Measurements from ENCODE around the gene DPH2. TPM values are rescaled to one million over a fixed set of nuclear protein-coding genes. Genes with fewer than 3 reads are reported as not detected.

Gene DPH2
- total RNA-seq, 2 experiments from 2014 or later = 29.6 to 34.1 TPM

DNA sequence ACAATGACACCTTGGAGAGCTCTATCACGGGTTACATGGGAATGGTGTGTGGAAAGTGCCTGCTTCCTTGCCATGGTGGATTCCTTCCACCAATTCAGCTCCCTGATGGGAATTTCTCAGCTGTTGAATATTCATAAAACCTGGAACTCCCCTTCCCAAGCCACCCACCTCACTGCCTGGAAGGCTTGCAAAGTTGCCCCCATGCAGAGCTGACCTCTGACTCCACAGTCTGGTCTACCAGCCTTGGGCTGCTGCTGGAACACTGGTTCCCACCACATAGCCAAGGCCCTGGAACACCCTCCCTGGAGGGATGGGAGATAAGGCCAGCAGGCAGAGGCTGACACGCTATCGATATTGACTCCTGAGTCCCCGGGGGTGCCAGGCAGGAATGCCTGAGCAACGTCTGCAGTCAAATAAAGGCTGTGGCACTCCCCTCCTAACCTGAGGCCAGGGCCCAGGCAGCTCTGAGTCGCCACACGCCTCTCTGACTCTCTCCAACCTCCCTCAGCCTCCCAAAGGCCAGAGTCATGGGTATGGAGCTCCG, 30.4 kb downstream of the DPH2 start:
- Mint-ChIP-seq H3K9me3 (no peaks in the 10 kb centered on the region), H3K36me3 (ENCODE audit: low read depth) (peaks cover 14% of the 10 kb centered on the region), H3K4me1 (ENCODE audit: low read depth) (no peaks in the 10 kb centered on the region), H3K4me3 (no peak overlapping the region), H3K27me3 (no peaks in the 10 kb centered on the region), H3K27ac (no peak overlapping the region)
- CTCF ChIA-PET = interaction anchor here (1.0 to 1.6 kb wide), 3 partner anchors 47 to 65 kb away, joined by 3 to 8 read pairs (median 6); no protein-coding TSS in a partner anchor
- intact Hi-C loops (cut with micrococcal nuclease) = loop anchor here (5.0 kb wide), 1 partner anchor 37 kb away; no protein-coding TSS in a partner anchor
- DNase-seq (no peak), ATAC-seq (no peak)
- POLR2A ChIA-PET = interaction anchor here (1.3 kb wide), 2 partner anchors 10 to 30 kb away, joined by 3 read pairs; no protein-coding TSS in a partner anchor
- TF ChIP-seq, protein P1, sequence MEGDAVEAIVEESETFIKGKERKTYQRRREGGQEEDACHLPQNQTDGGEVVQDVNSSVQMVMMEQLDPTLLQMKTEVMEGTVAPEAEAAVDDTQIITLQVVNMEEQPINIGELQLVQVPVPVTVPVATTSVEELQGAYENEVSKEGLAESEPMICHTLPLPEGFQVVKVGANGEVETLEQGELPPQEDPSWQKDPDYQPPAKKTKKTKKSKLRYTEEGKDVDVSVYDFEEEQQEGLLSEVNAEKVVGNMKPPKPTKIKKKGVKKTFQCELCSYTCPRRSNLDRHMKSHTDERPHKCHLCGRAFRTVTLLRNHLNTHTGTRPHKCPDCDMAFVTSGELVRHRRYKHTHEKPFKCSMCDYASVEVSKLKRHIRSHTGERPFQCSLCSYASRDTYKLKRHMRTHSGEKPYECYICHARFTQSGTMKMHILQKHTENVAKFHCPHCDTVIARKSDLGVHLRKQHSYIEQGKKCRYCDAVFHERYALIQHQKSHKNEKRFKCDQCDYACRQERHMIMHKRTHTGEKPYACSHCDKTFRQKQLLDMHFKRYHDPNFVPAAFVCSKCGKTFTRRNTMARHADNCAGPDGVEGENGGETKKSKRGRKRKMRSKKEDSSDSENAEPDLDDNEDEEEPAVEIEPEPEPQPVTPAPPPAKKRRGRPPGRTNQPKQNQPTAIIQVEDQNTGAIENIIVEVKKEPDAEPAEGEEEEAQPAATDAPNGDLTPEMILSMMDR (IDR thresholded peaks at IDR 0.05) = no peak

DNA sequence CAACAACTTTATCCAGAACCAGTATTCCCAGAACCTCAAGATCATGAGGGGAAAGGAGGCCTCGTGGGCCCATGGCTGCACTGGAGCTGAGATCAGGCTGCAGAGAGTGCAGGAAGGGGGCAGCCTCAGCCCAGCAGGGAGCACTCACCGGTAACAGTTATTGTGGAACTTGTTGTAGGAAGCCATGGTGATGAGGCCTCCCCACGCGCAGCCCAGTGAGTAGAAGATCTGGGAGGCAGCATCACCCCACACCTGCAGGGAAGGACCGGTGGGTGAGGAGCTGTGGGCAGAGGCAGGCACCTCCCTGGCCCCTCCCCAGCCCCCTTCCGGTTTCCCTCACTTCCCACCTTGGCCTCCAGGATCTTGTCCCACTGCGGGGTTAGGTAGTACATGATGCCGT, 32.4 kb downstream of the DPH2 start:
- TF ChIP-seq, protein P1 (IDR thresholded peaks at IDR 0.05) = no peak
- DNase-seq = no peak
- Mint-ChIP-seq H3K36me3 (ENCODE audit: low read depth) (peaks cover 23% of the 10 kb centered on the region), H3K4me3 (no peak overlapping the region), H3K9me3 (no peaks in the 10 kb centered on the region), H3K4me1 (ENCODE audit: low read depth) (no peaks in the 10 kb centered on the region), H3K27ac (no peak overlapping the region), H3K27me3 (no peaks in the 10 kb centered on the region)
- intact Hi-C loops (cut with micrococcal nuclease) = loop anchor here (5.0 kb wide), 1 partner anchor 35 kb away; no protein-coding TSS in a partner anchor
- ChIA-PET CTCF (no interaction called here), POLR2A (interaction anchor here (1.1 to 1.3 kb wide), 2 partner anchors 35 to 62 kb away, joined by 3 to 4 read pairs; no protein-coding TSS in a partner anchor)
- no peak for ATAC-seq

DNA sequence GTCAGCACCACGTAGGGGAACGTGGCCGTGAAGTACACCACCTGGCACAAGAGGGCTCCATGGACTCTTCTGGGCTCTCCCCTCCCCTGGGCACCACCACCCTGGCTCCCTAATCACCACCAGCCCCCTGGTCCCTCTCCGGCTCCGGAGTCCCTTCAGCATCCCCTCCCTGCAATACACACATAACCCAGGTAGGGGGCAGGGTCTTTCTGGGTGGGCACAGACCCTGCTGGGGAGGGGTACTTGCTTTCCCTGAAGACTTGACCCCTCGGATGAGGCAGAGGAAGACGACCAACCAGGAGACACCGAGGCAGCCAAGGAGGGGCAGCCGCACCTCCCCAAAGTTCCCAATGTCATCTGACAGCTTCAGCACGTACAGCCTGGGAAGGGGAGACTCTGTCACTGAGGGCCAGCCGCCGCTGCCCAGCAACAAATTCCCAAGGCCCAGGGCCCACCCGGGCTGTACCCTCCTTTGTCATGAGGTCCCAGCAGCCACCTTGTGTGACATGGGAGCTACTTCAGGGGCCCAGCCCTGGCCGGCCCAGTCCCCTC, 32.9 kb downstream of the DPH2 start:
- no peaks in the 10 kb centered on the region for H3K9me3 Mint-ChIP-seq
- H3K27me3 Mint-ChIP-seq = no peaks in the 10 kb centered on the region
- H3K36me3 Mint-ChIP-seq (ENCODE audit: low read depth) = peaks cover 23% of the 10 kb centered on the region
- ATAC-seq = no peak
- no peak overlapping the region for H3K27ac Mint-ChIP-seq
- TF ChIP-seq, protein P1 (IDR thresholded peaks at IDR 0.05) = peak; percentile 17
- CTCF ChIA-PET = no interaction called here
- DNase-seq = no peak
- H3K4me1 Mint-ChIP-seq (ENCODE audit: low read depth) = no peaks in the 10 kb centered on the region
- no peak overlapping the region for H3K4me3 Mint-ChIP-seq
- intact Hi-C loops (cut with micrococcal nuclease) = loop anchor here (5.0 kb wide), 1 partner anchor 35 kb away; no protein-coding TSS in a partner anchor
- POLR2A ChIA-PET = interaction anchor here (0.6 to 2.1 kb wide), 4 partner anchors 11 to 536 kb away, joined by 3 to 7 read pairs (median 4); partner anchors contain the start of gene CCDC24

DNA sequence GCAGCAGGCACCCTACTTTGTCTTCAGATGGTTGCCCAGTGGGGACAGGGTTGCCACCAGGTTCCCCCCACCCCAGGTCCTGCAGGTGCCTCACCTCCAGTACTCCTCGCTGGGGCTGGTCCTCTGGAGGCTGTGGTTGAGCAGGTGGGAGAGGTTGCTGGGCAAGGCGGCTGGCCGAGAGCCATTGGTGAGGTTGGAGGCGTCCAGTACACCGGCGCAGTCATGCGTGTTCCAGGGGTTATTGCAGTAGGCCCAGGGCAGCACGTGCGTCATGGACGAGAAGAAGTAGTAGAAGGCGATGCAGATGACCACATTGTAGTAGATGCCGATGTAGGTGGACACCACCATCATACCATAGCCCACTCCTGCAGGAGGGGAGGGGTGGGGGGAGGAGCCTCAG, 38.4 kb downstream of the DPH2 start:
- no peak for DNase-seq
- Mint-ChIP-seq H3K4me3 (no peak overlapping the region), H3K27me3 (no peaks in the 10 kb centered on the region), H3K27ac (no peak overlapping the region), H3K36me3 (ENCODE audit: low read depth) (peaks cover 10% of the 10 kb centered on the region), H3K9me3 (no peaks in the 10 kb centered on the region), H3K4me1 (ENCODE audit: low read depth) (peaks cover 6% of the 10 kb centered on the region)
- intact Hi-C loops (cut with micrococcal nuclease) = loop anchor here (5.0 kb wide), 1 partner anchor 39 kb away; no protein-coding TSS in a partner anchor
- ATAC-seq = no peak
- POLR2A ChIA-PET = no interaction called here
- TF ChIP-seq, protein P1 (IDR thresholded peaks at IDR 0.05) = no peak
- CTCF ChIA-PET = no interaction called here

DNA sequence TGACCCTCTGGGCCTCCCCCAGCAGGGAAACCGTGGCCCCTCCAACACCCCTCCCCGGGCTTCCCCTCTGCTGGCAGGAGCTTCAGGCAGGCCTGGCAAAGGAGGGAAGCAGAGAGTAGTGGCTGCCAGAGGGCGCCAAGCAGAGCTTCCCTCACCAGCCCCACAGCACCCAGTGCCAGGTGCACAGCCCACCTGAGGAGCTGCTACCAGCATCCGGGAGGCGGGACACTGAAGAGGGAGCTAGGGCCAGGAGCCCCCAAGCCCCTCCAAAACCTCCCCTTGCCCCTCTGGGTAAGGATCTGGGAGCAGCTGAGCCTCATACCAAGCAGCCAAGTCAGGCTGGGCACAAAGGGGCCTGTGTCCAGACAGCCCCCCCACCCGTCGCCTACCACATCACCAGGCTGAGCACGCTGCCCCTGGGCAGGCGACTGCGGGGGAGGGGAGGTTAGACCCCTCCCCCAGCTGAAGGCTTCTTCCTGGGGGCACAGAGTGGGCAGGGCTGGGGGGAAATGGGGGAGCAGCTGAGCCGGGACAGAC, 41.2 kb downstream of the DPH2 start:
- H3K27ac Mint-ChIP-seq = no peak overlapping the region
- intact Hi-C loops (cut with micrococcal nuclease) = no loop called here
- no peak overlapping the region for H3K4me3 Mint-ChIP-seq
- no peaks in the 10 kb centered on the region for H3K27me3 Mint-ChIP-seq
- ATAC-seq = no peak
- peaks cover 6% of the 10 kb centered on the region for H3K36me3 Mint-ChIP-seq (ENCODE audit: low read depth)
- DNase-seq = no peak
- peaks cover 12% of the 10 kb centered on the region for H3K4me1 Mint-ChIP-seq (ENCODE audit: low read depth)
- TF ChIP-seq, protein P1 (IDR thresholded peaks at IDR 0.05) = no peak
- H3K9me3 Mint-ChIP-seq = no peaks in the 10 kb centered on the region
- ChIA-PET CTCF (interaction anchor here (2.0 kb wide), 1 partner anchor 37 kb away, joined by 8 read pairs; no protein-coding TSS in a partner anchor), POLR2A (no interaction called here)

All from activated CD8-positive, alpha-beta T cell treated with anti-CD3 and anti-CD28 coated beads for 36 hours (primary cell).